NCI-H526 (cell line): ENCODE measurements around the gene CRIM1.
A peak's percentile ranks its signal among the peaks of the same experiment; 100 is the strongest.

Source experiments
- DNase-seq, 2 experiments: peaks; one replicate each; lab custom pipeline; 2025; lab: John Stamatoyannopoulos, UW

CRIM1 gene

DNA sequence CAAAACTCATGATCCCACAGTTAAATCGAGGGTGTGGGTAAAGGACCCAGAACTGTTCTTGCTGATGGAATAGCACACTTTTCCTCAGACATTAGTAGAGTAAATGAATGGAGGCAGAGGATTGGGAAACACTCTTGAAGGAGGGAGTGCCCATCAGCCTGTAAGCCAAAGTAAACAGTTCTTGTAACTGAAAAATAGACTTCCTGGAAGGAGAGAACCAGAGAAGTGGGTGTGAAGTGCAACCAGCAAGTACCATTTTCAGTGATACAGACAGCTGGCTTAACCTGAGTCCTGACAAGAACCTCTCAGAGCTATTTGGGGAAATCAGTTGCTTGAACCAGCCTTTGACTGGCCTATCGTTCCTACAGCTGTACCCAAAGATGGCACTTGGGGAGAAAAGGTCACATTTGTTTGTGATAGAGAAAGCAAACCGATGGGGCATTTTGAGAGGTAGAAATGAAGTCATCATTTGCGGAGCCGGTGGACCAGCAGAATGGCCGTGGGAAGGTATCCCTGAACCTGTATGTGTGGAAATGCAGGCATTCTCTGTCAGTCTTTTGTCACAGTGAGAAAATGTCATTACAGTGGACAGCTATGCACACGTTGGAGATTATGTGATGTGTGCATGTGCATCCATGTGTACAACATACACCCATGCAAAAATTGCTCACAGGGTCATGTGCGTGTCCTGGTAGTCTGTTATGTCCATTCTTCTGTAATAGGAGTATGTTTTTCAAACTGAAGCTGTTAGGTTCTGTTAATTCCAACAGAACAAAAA, 17.8 kb downstream of the CRIM1 start:
- DNase-seq = peak in 1 of 2 experiments; percentile 8

DNA sequence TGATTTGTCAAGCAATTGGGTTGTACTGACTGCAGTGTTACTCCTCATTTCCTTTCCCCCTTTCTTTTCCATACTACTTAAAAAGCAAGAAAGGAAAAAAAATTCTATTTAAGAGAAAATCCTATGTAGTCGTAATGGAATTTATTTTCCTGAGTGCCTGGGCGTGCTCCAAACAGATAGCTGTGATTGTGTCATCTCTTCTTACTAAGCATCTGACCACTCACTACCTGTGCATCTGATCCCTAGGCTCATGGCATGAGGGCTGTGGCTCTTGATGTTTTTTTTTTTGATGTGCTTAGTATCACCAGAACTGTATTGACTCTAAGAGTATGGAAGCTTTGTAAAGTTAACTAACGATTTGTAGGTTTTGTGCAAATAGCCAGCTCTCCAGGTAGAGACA, 19.0 kb downstream of the CRIM1 start:
- peak; percentile 77 to 86 for DNase-seq

DNA sequence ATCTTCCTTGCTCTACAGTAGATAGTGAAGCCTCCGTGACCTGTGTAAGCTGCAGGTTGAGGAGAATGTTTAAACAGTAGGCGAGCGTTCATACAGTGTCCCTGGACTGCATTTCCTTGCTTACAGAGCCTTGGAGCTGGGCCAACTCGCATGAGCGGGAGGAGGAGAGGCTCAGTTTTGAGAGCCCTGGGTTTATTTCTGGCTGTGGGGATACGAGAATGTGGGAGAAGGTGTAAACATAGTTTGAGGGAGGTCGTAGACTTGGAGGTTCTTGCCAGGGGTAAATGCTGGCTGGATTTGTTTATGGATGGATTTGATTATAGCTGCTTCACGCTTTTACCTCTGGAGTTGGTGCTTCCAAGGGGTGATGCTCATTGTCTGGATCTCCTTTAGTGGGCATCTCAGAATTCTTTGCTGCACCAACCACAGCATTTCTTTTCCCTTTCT, 20.8 kb downstream of the CRIM1 start:
- DNase-seq = peak; percentile 34 to 67

DNA sequence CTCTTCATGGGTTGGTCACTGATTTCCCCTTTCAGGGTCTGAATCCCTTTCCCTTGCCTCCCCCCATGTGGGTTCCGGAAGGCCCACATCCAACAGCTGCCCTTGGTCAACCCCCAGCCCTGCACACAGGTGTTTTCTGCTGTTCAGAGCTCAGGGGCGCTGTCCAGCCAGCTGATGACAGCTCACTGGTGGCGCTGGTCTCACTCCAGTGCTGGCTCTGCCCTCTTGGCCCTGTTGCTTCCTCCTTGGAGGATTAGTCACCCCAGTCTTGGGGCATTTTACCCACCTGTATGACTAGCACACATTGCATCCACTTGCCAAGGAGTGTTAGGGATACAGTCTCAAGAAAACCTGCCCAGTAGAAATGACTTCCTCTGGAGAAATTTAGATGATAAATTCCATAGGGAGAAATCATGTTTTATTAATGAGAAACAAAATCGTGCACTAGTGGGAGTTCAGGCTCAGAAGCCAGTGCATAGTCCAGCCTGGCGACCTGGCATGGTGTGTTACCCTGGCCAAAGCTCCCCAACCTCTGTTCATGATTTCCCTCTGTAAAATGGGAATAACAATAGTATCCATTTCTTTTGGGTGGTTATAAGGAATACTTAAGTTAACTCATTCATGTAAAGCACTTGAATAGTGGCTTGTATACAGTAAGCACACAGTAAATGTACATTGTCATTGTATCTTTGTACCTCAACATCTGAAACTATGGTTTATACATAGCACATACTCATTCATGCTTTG, 21.6 kb downstream of the CRIM1 start:
- no peak for DNase-seq

DNA sequence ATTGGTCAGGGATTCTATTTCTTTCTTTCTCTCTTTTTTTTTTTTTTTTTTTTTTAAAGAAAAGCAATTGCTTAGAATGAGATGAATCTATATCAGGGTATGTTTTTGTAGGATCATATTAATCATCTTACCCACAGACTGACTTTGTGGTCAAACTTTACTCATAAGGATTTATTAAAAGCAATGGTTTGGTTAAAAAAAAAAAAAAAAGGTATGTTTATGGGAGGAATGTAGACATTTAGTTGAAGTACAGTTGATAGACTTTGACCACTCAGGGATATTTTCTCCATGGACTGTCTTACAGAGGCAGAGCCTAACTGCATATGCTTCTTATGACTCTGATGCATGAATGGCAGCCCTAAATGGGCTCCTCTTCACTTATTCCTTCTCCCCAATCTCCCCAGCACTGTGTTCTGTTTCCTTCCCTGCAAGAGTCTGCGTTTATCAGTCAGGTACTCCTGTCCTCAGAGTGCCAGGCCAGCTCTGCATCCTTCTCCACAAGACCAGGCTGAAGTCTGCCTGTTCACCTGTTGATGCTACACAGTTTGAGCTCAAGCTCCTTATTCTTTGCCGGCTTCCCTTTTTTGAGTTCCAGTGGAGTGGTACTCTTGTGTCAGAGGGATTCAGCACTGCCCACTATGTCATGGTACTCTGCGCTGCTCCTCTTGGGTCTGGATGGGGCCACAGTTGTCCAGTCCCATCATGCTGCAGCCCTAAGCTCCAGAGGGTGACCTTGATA, 24.3 kb downstream of the CRIM1 start:
- DNase-seq = no peak

DNA sequence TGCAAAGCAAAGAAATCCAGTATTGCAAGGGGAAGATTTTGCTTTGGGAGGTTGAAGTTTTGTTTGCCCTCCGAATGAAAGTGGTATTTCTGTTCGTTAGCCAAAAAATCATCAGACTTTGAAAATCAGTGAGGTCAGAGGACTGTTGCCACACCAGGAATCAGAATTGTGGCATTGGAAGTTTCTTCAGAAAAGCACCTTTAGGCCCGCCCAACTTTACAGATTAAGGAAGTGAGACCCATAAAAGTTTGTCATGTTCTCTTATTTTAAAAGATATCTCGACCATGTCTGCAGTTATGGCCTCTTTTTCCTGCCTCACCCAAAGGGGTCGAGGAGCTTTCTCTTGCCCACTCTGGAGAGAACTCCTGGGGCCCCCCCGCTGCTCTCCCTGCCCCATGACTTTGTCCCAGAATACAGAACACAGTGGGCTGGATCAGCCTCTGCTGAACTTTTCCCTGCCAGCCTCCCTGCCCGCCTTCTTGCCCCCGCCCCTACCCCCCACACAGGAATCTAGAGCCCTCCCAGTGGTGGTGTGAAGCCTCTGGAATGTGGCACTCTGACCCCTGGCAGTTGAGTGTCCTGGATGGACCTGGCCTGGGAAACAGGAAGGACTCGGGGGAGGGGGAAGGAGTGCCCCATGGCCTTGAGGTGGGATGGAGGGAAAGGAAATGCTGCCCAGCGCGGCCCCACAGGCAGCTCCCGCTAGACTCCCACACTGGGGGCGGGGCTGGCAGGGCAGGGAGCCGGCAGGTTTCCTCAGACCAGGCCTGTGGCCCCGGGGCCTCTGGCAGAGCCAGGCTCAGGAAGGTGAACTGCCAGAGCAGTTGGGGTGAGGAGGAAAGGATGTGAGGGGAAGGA, 25.3 kb downstream of the CRIM1 start:
- no peak for DNase-seq

DNA sequence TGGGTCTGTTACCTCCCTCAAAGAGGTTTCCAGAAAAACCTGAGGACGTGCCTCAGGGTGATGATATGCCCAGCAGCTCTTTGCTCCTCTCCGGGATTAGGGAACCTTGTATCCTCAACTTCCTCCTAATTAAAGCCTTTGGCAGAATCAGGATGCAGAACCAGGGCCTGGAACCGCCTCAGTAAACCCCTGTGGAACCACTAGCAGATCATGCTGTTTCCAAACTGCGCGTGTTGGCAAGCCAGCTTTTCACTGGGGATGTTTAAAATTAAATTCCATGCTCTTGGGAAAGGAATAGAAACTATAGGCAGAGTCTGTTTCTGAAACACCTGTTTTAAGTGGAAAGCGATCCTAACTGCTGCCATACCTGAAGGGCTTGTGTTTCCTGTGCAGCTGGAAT, 26.4 kb downstream of the CRIM1 start:
- no peak for DNase-seq

DNA sequence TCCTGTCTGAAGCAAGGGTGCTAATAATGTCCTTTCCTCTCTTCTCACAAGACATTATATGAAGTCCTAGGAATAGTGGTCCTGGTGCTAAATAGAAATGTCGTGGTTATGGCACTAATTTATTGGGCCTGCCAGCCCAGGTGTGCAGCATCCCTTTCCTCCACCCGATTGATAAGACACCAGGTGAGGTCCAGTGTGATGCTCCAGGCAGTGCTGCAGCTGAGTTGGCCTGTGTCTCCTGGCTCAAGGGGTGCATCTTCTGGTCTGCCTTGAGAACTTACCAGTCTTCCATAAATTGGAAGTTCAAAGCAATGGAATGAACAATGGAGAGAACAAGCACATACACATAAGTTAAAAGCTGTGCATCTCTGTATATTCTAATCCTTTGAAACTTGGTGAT, 26.9 kb downstream of the CRIM1 start:
- no peak for DNase-seq

DNA sequence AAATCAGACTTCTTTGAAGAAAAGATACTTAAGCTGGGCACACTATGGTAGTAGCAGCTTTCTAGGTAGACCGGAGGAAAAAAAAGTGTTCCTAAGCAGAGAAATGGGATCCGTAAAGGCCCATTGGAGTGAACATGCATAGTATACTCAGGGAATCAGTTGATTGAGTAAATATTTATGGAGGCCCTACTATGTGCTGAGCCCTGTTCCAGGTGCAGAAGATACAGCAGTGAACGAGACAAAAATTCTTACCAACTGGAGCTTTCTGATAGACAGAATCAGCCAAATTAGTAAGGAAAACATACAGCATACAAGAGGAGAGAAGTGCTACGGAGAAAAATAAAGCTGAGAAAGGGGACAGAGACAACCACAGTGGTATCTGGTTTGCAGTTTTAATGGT, 28.1 kb downstream of the CRIM1 start:
- no peak for DNase-seq

DNA sequence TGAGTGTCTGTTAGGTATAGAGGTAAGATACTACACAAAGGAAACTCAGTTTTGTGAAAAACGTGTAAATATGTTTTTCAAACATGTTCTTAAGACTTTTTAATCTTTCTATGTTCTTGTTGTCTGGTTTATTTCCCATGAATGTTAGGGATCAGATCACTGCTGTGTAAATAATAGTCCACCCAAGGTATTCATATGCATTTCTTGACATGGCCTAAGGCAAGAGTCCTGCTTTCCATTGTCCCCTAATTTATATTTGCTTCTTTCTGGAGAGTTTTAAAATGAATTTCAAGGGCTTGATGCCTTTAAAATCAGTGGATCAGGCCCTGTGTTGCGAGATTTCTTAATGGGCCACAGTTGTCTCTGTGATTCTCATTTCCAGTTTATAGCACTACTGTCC, 28.9 kb downstream of the CRIM1 start:
- no peak for DNase-seq

DNA sequence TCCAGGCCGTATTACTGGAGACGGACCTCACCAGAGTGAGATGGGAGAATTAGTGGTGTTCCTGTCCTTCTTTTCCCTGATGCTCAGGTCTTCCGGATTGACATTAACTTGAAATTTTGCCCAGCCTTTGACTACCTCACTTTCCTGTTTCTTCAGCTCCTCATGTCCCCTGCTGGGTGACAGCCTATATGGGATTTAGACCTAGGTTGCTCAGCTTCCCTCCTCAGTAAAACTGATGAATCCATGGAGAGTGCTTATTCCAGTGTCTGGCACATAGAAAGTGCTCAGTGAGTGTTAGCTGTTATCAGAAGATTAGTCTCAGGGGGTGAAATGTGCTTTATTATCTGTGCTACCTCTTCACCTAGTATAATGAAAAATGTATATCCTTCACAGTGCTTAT, 30.0 kb downstream of the CRIM1 start:
- no peak for DNase-seq

DNA sequence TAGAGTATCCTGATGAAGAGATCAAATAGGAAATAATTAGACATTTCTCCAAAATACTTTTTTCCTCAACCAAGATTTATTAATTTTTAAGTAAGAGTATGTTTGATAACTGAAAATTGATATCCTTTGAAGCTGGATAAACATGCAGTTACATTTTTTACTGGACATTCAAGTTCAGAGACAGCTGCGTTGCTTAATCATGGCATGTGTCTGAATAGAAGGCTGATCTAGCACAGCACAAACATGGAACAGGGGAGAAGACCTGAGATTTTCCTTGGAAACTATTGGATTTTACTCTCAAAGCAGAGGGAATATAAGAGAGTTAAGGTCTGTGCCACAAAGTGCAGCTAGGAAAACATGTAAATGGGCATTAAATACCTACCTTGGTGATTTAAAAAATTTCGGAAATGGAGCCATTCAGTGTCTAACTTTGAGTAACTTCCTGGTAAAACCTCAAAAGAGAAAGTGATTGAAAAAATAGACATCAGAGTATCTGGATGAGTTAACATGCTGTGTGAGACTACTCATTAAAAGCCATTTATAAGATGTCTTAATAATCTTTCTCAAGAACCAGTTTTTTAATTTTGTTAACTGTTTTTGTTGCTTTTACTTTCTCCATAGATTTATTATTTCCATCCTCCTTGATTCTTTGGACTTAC, 31.8 kb downstream of the CRIM1 start:
- no peak for DNase-seq

DNA sequence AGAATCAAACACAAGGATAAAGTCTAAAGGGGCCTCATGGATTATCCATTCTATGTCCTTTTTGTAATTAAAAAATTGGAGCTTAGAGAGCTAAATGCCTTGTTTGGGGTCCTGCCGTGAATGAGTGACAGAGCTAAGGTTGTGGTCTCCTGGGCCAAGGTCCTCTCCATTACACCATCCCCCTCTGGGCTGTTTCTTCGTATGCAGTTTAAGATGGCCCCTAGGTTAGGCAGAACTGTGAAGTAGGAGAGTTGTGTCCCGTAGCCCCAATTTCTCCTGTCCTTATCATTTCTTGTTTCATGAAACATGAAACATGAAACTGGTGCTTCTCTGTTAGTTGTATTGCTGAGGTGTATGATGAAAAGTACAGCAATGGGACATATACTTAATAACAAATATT, 32.9 kb downstream of the CRIM1 start:
- no peak for DNase-seq

DNA sequence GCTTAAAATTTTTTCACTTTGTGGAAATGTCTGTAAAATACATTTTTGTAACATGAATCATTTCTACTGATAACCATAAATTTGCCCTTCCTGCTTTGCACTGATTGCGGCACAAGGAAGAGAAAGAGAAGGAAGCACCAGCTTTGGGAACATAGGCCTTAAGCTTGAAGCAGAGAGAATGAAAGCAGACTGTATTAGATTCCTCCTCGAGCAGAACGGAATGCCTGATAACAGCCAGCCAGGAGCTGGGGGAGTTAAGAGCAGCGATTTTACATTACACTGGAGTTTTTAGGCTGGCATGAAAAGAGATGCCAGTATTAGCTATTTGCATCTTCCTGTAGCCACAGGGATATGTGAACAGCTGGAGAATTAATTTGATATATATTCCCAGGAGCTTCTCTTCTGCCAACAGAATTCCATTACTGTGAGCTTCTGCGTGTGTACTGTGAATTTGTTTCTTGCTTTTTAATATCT, 33.5 kb downstream of the CRIM1 start:
- DNase-seq = peak; percentile 62 to 64

DNA sequence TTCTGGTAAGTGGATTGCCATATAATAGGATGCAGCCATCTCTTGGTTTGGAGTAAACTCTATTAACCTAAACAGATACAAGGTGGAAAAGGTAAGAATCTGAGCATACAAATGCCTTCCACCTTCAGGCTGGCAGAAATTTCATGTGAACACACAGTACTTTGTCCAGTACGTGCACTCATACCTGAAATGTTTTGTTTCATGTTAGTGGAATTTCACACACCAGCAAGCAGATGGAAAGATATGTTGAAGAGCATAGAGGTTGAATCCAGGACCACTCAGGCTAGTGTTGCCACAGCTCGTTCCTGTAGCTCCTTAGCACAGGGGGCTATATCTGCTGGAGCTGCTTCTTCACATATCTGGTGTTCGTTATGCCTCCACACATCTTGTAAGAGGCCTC, 34.0 kb downstream of the CRIM1 start:
- DNase-seq = no peak

DNA sequence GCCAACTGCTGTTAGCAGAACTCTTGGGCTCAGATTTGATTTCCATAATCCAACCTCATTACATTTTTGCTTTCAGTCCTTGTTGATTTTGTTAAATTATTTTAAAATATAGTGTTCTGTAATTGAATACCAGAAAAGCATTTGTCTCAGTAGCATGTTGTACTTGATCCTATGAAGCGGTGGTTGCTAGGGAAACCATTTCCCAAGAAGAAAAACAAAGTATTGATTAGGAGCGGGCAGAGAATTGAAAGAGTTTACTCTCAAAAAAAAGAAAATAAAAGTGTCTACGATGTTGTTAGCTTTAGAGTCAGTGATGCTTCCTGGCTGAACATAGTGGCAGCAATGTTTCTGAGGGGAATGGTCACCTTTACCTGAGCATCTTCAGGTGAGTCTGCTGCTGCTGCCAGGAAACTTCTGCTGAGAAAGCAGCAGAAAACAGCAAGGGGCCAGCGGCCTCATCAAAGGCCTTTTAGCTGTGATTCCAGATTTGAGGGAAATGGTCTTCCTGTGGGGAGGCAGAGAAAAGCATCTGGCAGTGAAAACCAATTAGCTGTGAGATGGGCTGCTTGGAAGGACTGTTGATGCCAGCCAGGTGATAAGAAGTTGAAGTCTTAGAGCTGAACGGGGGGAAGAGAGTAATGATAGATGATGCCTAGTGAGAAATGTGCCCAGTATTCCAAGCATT, 37.1 kb downstream of the CRIM1 start:
- DNase-seq = no peak

DNA sequence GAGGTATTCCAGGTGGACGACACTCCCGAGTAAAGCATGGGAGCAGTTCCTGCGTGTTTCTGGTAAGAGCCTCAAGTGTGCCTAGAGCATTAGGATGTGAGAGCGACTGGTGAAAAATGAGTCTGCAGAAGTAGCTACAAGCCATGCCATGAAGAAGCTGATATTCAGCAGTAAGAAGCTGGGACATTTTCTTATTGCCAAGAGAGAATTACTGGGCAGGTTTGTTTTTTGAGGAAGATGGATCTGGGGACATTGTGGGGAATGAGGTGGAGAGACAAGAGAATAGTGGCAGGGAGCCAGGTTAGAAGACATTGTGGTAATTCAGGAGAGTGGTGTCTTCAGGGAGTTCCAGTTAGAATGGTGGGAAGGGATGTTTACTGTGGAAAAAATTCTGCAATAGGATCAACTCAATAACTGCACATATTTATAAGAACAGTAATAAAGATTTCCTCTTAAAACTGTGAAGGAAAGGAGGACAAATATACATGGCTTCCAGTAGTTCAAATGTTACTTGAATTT, 38.2 kb downstream of the CRIM1 start:
- DNase-seq = no peak

DNA sequence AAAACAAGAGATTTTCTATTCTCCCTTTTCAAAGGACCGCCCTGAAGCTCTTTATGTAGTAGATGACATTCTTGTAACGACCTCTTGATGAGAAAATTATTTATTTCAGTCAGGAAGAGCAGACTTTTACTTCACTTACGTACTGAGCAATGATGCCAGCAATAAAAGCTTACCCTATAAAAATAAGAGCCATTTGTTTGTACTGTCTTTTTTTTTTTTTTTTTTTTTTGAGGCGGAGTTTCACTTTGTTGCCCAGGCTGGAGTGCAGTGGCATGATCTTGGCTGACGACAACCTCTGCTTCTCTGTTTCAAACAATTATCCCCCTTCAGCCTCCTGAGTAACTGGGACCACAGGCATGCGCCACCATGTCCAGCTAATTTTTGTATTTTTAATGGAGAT, 39.2 kb downstream of the CRIM1 start:
- no peak for DNase-seq

DNA sequence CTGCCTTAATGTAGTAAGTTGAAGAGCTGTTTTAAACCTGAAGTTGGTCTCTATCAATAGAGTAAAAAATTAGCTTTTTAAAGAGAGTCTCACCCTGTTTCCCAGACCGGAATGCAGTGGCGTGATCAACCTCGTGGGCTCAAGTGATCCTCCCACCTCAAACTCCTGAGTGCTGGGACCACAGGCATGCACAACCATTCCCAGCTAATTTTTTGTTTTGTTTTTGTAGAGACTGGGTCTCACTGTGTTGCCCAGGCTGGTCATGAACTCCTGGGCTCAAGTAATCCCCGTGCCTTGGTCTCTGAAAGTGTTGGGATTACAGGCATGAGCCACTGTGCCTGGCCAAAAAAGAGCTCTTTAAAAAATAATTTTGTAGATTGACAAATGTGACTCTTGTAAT, 40.3 kb downstream of the CRIM1 start:
- no peak for DNase-seq

DNA sequence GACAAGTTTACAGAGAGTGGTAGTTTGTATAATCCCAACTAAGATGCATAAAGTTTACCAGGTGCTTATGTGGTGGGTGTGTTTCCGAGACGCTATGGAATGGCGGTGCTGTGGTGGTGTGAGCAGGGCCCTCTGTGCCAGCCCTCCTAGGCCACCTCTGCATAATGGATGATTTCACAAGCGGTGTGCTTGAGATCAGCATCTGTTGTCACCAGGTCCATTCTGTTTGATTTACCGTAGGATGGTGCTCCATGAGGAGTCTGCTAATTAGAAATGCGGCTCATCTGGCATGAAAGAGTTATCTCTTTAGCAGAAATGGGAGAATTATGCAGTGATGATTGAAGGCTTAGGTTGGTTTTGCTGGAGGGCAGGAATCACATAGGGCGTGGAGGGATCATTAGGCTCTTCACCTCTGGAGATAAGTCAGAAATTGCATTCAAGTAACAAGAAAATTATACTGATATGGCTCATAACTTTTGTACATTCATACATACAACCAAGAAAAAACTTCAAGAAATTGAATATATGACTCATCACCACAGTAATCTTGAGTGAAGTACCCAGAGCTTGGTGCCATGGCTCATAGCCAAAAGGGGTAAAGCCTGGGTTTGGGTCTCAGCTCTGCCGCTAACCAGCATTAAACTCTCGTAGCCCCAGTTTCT, 41.4 kb downstream of the CRIM1 start:
- no peak for DNase-seq
